HEK293 (cell line): Measurements from ENCODE around the gene NAT14.

ENCODE experiments used
- CTCF ChIA-PET: fragments of 350-600 bp; formaldehyde crosslinking; extraction: SDS; loops from one replicate; lab custom pipeline; 2021; ENCODE audit warnings: antibody characterized with exemption; lab: Yijun Ruan, JAX
- POLR2A ChIA-PET: fragments of 300-600 bp; formaldehyde crosslinking; extraction: SDS; loops from one replicate; lab custom pipeline; 2020; ENCODE audit warnings: antibody characterized with exemption, inconsistent platforms; lab: Yijun Ruan, JAX
- H3K27ac ChIP-seq: fragments of 200-500 bp; sonication (Bioruptor generic); 2 replicates; pipeline ENCODE4 v1.5.1; 2014; ENCODE audit warnings: low read depth, low read length, control low read depth, inconsistent platforms; ENCODE audit errors: extremely low read depth
- H3K36me3 ChIP-seq, 2 experiments: fragments of 200-500 bp in 1 of 2; sonication (Bioruptor generic) in 1 of 2; 1 replicate in 1 of 2; 2 replicates in 1 of 2; pipeline ENCODE4 v1.5.1; 2014 to 2017; ENCODE audit warnings: inconsistent platforms in 2 of 2, low read length in 2 of 2; ENCODE audit not compliant: control insufficient read depth in 2 of 2, insufficient read depth in 1 of 2
- H3K4me1 ChIP-seq: fragments of 200-500 bp; sonication (Bioruptor generic); 2 replicates; pipeline ENCODE4 v1.5.1; 2014; ENCODE audit warnings: mild to moderate bottlenecking, low read length, inconsistent platforms; ENCODE audit not compliant: control insufficient read depth, insufficient read depth
- H3K4me3 ChIP-seq: 2 replicates; pipeline ENCODE4 v1.5.1; 2011; ENCODE audit warnings: low read depth, mild to moderate bottlenecking, control low read depth, low read length, moderate library complexity
- H3K9me3 ChIP-seq: fragments of 200-500 bp; sonication (Bioruptor generic); 2 replicates; pipeline ENCODE4 v1.5.1; 2014; ENCODE audit warnings: low read depth, low read length, inconsistent platforms; ENCODE audit not compliant: control insufficient read depth, insufficient read depth
- EGR2 ChIP-seq: fragments of 450-650 bp; formaldehyde crosslinking; IDR thresholded peaks from 2 replicates; pipeline ENCODE4 v1.5.1; 2016; ENCODE audit warnings: low read depth, missing biosample characterization, missing genetic modification characterization
- GLIS2 ChIP-seq: fragments of 450-650 bp; formaldehyde crosslinking; IDR thresholded peaks from 2 replicates; pipeline ENCODE4 v1.5.1; 2016; ENCODE audit warnings: missing biosample characterization, missing genetic modification characterization
- KLF16 ChIP-seq: fragments of 450-650 bp; formaldehyde crosslinking; IDR thresholded peaks from 2 replicates; pipeline ENCODE4 v1.5.1; 2017; ENCODE audit warnings: missing biosample characterization, missing genetic modification characterization
- PATZ1 ChIP-seq: fragments of 450-650 bp; formaldehyde crosslinking; IDR thresholded peaks from 2 replicates; pipeline ENCODE4 v1.5.1; 2016; ENCODE audit warnings: missing biosample characterization, missing genetic modification characterization
- RBAK ChIP-seq: fragments of 450-650 bp; formaldehyde crosslinking; IDR thresholded peaks from 2 replicates; pipeline ENCODE4 v1.5.1; 2016; ENCODE audit warnings: missing biosample characterization, missing genetic modification characterization
- SETDB1 ChIP-seq: IDR thresholded peaks from one replicate; pipeline ENCODE4 v1.6.1; 2017; ENCODE audit warnings: mild to moderate bottlenecking, low read length, moderate library complexity, mixed read lengths; ENCODE audit not compliant: insufficient read length
- ZBTB44 ChIP-seq: fragments of 450-650 bp; IDR thresholded peaks from 2 replicates; pipeline ENCODE4 v1.5.1; 2018; ENCODE audit warnings: missing biosample characterization, mild to moderate bottlenecking, missing genetic modification characterization
- ZBTB8A ChIP-seq: fragments of 450-650 bp; formaldehyde crosslinking; IDR thresholded peaks from 2 replicates; pipeline ENCODE4 v1.5.1; 2016; ENCODE audit warnings: missing biosample characterization, missing genetic modification characterization
- ZNF155 ChIP-seq: fragments of 450-650 bp; formaldehyde crosslinking; IDR thresholded peaks from 2 replicates; pipeline ENCODE4 v1.5.1; 2016; ENCODE audit warnings: missing biosample characterization, missing genetic modification characterization
- ZNF169 ChIP-seq: fragments of 450-650 bp; formaldehyde crosslinking; IDR thresholded peaks from 2 replicates; pipeline ENCODE4 v1.5.1; 2016; ENCODE audit warnings: missing biosample characterization, missing genetic modification characterization
- ZNF202 ChIP-seq: fragments of 450-650 bp; formaldehyde crosslinking; IDR thresholded peaks from 2 replicates; pipeline ENCODE4 v1.5.1; 2016; ENCODE audit warnings: missing biosample characterization, missing genetic modification characterization, borderline replicate concordance
- ZNF214 ChIP-seq: fragments of 450-650 bp; formaldehyde crosslinking; IDR thresholded peaks from 2 replicates; pipeline ENCODE4 v1.5.1; 2017; ENCODE audit warnings: missing biosample characterization, mild to moderate bottlenecking, missing genetic modification characterization, borderline replicate concordance
- ZNF324 ChIP-seq: fragments of 450-650 bp; formaldehyde crosslinking; IDR thresholded peaks from 2 replicates; pipeline ENCODE4 v1.5.1; 2016; ENCODE audit warnings: missing biosample characterization, missing genetic modification characterization
- ZNF354C ChIP-seq: fragments of 450-650 bp; formaldehyde crosslinking; IDR thresholded peaks from 2 replicates; pipeline ENCODE4 v1.5.1; 2016; ENCODE audit warnings: missing biosample characterization, missing genetic modification characterization, low read depth, borderline replicate concordance
- ZNF426 ChIP-seq: fragments of 450-650 bp; formaldehyde crosslinking; IDR thresholded peaks from 2 replicates; pipeline ENCODE4 v1.5.1; 2017; ENCODE audit warnings: missing biosample characterization, missing genetic modification characterization, mild to moderate bottlenecking, inconsistent platforms, moderate library complexity
- ZNF580 ChIP-seq: fragments of 450-650 bp; formaldehyde crosslinking; IDR thresholded peaks from 2 replicates; pipeline ENCODE4 v1.5.1; 2016; ENCODE audit warnings: missing biosample characterization, missing genetic modification characterization
- ZNF610 ChIP-seq: fragments of 450-650 bp; formaldehyde crosslinking; IDR thresholded peaks from 2 replicates; pipeline ENCODE4 v1.5.1; 2016; ENCODE audit warnings: missing biosample characterization, missing genetic modification characterization, borderline replicate concordance
- ZNF629 ChIP-seq: fragments of 450-650 bp; formaldehyde crosslinking; IDR thresholded peaks from 2 replicates; pipeline ENCODE4 v1.5.1; 2017; ENCODE audit warnings: missing biosample characterization, missing genetic modification characterization
- ZNF76 ChIP-seq: fragments of 450-650 bp; formaldehyde crosslinking; IDR thresholded peaks from 2 replicates; pipeline ENCODE4; 2016; ENCODE audit warnings: low read depth, missing biosample characterization, missing genetic modification characterization, borderline replicate concordance
- ZNF830 ChIP-seq: fragments of 450-650 bp; IDR thresholded peaks from 2 replicates; pipeline ENCODE4 v1.5.0; 2018; ENCODE audit warnings: missing biosample characterization, missing genetic modification characterization, low read depth, mild to moderate bottlenecking, moderate library complexity
- ZSCAN4 ChIP-seq: fragments of 450-650 bp; formaldehyde crosslinking; IDR thresholded peaks from 2 replicates; pipeline ENCODE4 v1.5.1; 2017; ENCODE audit warnings: missing biosample characterization, missing genetic modification characterization
- TF ChIP-seq, protein P1 (sequence below): fragments of 450-650 bp; formaldehyde crosslinking; IDR thresholded peaks from 2 replicates; pipeline ENCODE4 v1.5.1; 2016; ENCODE audit warnings: missing biosample characterization, missing genetic modification characterization
- TF ChIP-seq, protein P2 (sequence below): fragments of 450-650 bp; formaldehyde crosslinking; IDR thresholded peaks from 2 replicates; pipeline ENCODE4 v1.5.1; 2016; ENCODE audit warnings: missing biosample characterization, missing genetic modification characterization, low read depth

The NAT14 gene

DNA sequence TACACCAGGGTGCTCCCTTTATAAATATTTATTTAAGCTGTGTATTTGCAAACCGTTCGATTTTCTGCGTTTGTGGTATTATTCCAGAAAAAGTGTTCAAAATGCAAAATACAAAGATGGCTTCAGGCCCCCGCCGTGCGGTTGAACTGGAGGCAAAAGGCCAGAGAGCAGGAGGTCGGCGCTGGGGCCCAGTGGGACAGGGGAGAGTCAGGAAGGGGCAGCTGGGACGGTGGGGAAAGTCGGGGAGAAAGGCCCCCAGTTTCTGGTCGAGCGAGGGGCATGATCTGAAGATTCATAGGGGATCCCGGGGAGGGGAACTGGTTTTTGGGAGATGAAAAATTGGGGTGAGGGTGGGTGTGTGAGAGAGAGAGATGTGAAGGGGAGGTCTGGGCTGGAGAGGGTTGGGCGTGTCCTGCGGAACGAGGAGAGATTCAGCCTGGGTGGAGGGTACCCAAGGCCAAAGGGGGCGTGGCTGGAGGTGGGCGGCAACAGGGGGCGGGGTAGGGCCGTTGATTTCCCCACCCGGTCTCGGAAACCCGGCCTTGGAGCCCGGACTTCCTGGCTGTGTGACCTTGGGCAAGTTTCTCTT is 24.2 kb upstream of the NAT14 start (continued):
- TF ChIP-seq PATZ1 (tag by site-specific recombination) (0 out of 2 replicates have a peak, but pooled peaks have one; percentile 41), ZBTB44 (tag by site-specific recombination) (no peak), ZNF76 (tag by site-specific recombination) (no peak)
- TF ChIP-seq, all 188 proteins: peak for 10

GRCh38 chr19:55461259-55461973 is 23.6 kb upstream of the NAT14 start, which contains the start of gene ISOC2:
Gene ISOC2, minus strand, starts transcription at chr19:55461642. Its CDS starts 5,156 bp downstream, at chr19:55456486.
- ChIA-PET POLR2A (interaction anchor here (0.5 to 1.7 kb wide), 38 partner anchors 8 to 1260 kb away, joined by 3 to 34 read pairs (median 4); partner anchors contain the start of genes BRSK1, FIZ1, HSPBP1 and KMT5C), CTCF (interaction anchor here (0.5 to 1.6 kb wide), 7 partner anchors 15 to 185 kb away, joined by 3 to 12 read pairs (median 4); partner anchors contain the start of gene ZNF865)
- Histone ChIP-seq H3K4me1 (peaks cover 12% of the 10 kb centered on the region), H3K36me3 (no peaks in the 10 kb centered on the region), H3K4me3 (peak within 1 kb of the TSS; percentile 85), H3K9me3 (no peaks in the 10 kb centered on the region), H3K27ac (peak within 1 kb of the TSS; percentile 56; the same call in 1 of the 2 replicates)
- TF ChIP-seq ZNF610 (tag by site-specific recombination) (0 out of 2 replicates have a peak, but pooled peaks have one; percentile 52), KLF16 (tag by site-specific recombination) (peak; percentile 72), ZBTB8A (peak; percentile 50; the same call in 1 of the 2 replicates), ZSCAN4 (0 out of 2 replicates have a peak, but pooled peaks have one; percentile 16), ZNF426 (tag by site-specific recombination) (no peak), ZNF214 (tag by site-specific recombination) (no peak), ZNF580 (peak; percentile 42; the same call in 1 of the 2 replicates), EGR2 (peak; percentile 82), ZNF169 (no peak), ZNF155 (tag by site-specific recombination) (no peak), ZNF202 (tag by site-specific recombination) (no peak), ZNF324 (peak; percentile 57; the same call in 1 of the 2 replicates), SETDB1 (no peak), ZNF830 (tag by site-specific recombination) (no peak), RBAK (tag by site-specific recombination) (no peak), ZNF629 (tag by site-specific recombination) (peak; percentile 49; the same call in 1 of the 2 replicates), GLIS2 (tag by site-specific recombination) (peak; percentile 96), ZNF354C (tag by site-specific recombination) (no peak)
- TF ChIP-seq, protein P1, sequence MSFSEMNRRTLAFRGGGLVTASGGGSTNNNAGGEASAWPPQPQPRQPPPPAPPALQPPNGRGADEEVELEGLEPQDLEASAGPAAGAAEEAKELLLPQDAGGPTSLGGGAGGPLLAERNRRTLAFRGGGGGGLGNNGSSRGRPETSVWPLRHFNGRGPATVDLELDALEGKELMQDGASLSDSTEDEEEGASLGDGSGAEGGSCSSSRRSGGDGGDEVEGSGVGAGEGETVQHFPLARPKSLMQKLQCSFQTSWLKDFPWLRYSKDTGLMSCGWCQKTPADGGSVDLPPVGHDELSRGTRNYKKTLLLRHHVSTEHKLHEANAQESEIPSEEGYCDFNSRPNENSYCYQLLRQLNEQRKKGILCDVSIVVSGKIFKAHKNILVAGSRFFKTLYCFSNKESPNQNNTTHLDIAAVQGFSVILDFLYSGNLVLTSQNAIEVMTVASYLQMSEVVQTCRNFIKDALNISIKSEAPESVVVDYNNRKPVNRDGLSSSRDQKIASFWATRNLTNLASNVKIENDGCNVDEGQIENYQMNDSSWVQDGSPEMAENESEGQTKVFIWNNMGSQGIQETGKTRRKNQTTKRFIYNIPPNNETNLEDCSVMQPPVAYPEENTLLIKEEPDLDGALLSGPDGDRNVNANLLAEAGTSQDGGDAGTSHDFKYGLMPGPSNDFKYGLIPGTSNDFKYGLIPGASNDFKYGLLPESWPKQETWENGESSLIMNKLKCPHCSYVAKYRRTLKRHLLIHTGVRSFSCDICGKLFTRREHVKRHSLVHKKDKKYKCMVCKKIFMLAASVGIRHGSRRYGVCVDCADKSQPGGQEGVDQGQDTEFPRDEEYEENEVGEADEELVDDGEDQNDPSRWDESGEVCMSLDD (tag by site-specific recombination), result peak; percentile 12; the same call in 1 of the 2 replicates
- TF ChIP-seq, protein P2, sequence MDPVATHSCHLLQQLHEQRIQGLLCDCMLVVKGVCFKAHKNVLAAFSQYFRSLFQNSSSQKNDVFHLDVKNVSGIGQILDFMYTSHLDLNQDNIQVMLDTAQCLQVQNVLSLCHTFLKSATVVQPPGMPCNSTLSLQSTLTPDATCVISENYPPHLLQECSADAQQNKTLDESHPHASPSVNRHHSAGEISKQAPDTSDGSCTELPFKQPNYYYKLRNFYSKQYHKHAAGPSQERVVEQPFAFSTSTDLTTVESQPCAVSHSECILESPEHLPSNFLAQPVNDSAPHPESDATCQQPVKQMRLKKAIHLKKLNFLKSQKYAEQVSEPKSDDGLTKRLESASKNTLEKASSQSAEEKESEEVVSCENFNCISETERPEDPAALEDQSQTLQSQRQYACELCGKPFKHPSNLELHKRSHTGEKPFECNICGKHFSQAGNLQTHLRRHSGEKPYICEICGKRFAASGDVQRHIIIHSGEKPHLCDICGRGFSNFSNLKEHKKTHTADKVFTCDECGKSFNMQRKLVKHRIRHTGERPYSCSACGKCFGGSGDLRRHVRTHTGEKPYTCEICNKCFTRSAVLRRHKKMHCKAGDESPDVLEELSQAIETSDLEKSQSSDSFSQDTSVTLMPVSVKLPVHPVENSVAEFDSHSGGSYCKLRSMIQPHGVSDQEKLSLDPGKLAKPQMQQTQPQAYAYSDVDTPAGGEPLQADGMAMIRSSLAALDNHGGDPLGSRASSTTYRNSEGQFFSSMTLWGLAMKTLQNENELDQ, result no peak
